Measurements from ENCODE around the gene ZBTB7B. TPM values are rescaled to one million over a fixed set of nuclear protein-coding genes. Genes with fewer than 3 reads are reported as not detected.

Gene ZBTB7B
- total RNA-seq, 2 experiments from 2014 or later: 58.1 to 74.8 TPM

- no peaks in the 10 kb centered on the region for H3K9me3 Mint-ChIP-seq (ENCODE audit: low read depth)
- no peaks in the 10 kb centered on the region for H3K36me3 Mint-ChIP-seq
- H3K27ac Mint-ChIP-seq: no peak overlapping the region
- no peaks in the 10 kb centered on the region for H3K27me3 Mint-ChIP-seq
- ATAC-seq (no peak), DNase-seq (no peak)
- CTCF ChIA-PET: interaction anchor here (1.3 to 18.7 kb wide), 6 partner anchors 14 to 63 kb away, joined by 3 to 328 read pairs (median 10); partner anchors contain the start of genes ADAM15 and EFNA4
- no peak overlapping the region for H3K4me3 Mint-ChIP-seq
- peaks cover 9% of the 10 kb centered on the region for H3K4me1 Mint-ChIP-seq
Observed at GRCh38 chr1:155022136-155022926, 19.7 kb downstream of the ZBTB7B start.

- CTCF ChIA-PET: interaction anchor here (1.3 to 18.7 kb wide), 5 partner anchors 15 to 58 kb away, joined by 3 to 328 read pairs (median 8); partner anchors contain the start of genes ADAM15 and EFNA4
- no peaks in the 10 kb centered on the region for H3K9me3 Mint-ChIP-seq (ENCODE audit: low read depth)
- ATAC-seq: no peak
- DNase-seq: no peak
- H3K4me1 Mint-ChIP-seq: peaks cover 4% of the 10 kb centered on the region
- H3K4me3 Mint-ChIP-seq: no peak overlapping the region
- H3K36me3 Mint-ChIP-seq: no peaks in the 10 kb centered on the region
- no peaks in the 10 kb centered on the region for H3K27me3 Mint-ChIP-seq
- no peak overlapping the region for H3K27ac Mint-ChIP-seq
Observed at GRCh38 chr1:155022927-155023236, 20.3 kb downstream of the ZBTB7B start.

GRCh38 chr1:155023627-155024026, 21.0 kb downstream of the ZBTB7B start:
- DNase-seq (no peak), ATAC-seq (no peak)
- CTCF ChIA-PET: interaction anchor here (1.3 to 18.7 kb wide), 4 partner anchors 24 to 59 kb away, joined by 3 to 328 read pairs (median 6); partner anchors contain the start of genes ADAM15 and EFNA4
- Mint-ChIP-seq H3K9me3 (ENCODE audit: low read depth) (no peaks in the 10 kb centered on the region), H3K4me1 (peaks cover 2% of the 10 kb centered on the region), H3K27me3 (no peaks in the 10 kb centered on the region), H3K27ac (no peak overlapping the region), H3K36me3 (no peaks in the 10 kb centered on the region), H3K4me3 (no peak overlapping the region)

DNA sequence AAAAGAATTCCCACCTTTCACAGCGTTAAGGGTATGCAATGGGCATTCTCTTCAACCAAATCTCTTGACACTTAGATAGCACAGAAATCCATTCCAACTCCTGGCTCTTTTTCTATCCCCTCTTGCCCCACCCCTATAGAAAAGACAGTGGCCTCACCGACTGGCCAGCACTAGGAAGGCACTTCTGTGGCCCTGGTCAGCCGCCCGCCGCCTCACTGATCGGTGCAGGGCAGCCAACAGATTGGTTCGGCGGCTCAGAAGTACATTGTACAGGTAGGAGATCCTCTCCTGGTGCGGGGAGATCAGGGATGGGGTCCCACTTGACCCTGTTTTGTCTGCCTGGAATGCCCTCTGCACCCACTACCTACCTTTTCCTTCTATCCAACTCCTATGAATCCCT, 21.7 kb downstream of the ZBTB7B start:
- H3K27ac Mint-ChIP-seq: no peak overlapping the region
- CTCF ChIA-PET: interaction anchor here (0.6 to 1.1 kb wide), 2 partner anchors 21 to 69 kb away, joined by 3 read pairs; partner anchors contain the start of gene PBXIP1
- no peaks in the 10 kb centered on the region for H3K9me3 Mint-ChIP-seq (ENCODE audit: low read depth)
- no peaks in the 10 kb centered on the region for H3K27me3 Mint-ChIP-seq
- H3K4me3 Mint-ChIP-seq: no peak overlapping the region
- peaks cover 2% of the 10 kb centered on the region for H3K4me1 Mint-ChIP-seq
- H3K36me3 Mint-ChIP-seq: no peaks in the 10 kb centered on the region
- DNase-seq: no peak
- no peak for ATAC-seq

DNA sequence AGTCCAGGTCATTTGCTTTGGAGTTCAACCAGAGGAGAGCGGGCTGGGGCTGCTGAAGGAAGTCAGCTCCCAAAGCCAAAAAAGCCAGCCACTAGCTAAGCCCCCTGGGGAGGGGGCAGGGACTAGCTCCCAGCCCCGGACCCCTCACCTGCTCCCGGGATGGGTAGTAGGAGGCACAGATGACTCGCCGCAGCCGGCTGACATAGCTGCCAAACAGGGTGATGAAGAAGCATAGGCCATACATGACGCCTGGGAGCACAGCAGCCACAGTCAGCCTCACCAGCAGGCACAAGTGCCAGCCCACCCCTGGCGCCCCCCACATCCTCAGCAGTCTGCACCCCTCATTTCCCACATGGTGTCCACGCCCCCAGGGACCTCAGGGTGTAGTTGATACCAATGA, 23.6 kb downstream of the ZBTB7B start:
- CTCF ChIA-PET: interaction anchor here (1.1 to 1.5 kb wide), 2 partner anchors 9 to 10 kb away, joined by 3 to 12 read pairs; no protein-coding TSS in a partner anchor
- DNase-seq: no peak
- Mint-ChIP-seq H3K4me3 (no peak overlapping the region), H3K4me1 (peaks cover 2% of the 10 kb centered on the region), H3K27ac (no peak overlapping the region), H3K36me3 (no peaks in the 10 kb centered on the region), H3K9me3 (ENCODE audit: low read depth) (no peaks in the 10 kb centered on the region), H3K27me3 (no peaks in the 10 kb centered on the region)
- ATAC-seq: no peak

DNA sequence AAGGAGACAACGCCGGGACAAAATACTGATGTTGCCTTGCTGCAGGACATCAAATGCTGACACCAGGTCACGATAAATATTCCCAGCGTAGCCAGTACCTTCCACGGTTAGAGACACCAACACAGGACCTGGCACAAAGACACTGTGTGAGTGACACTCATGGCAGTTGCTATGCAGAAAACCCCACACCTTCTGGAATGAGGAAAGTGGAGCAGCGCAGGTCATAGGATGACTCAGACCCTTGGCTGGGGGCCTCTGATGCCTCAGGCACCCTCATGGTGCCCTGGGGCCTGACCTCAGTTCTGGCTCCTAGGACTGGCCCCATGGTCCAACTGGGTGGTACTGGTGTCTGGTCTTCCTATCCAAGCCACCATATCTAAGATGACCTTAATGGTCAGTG, 24.0 kb downstream of the ZBTB7B start:
- Mint-ChIP-seq H3K27ac (no peak overlapping the region), H3K4me1 (peaks cover 2% of the 10 kb centered on the region), H3K4me3 (no peak overlapping the region), H3K27me3 (no peaks in the 10 kb centered on the region), H3K36me3 (no peaks in the 10 kb centered on the region), H3K9me3 (ENCODE audit: low read depth) (no peaks in the 10 kb centered on the region)
- ATAC-seq: no peak
- CTCF ChIA-PET: interaction anchor here (1.1 kb wide), 1 partner anchor 9 kb away, joined by 12 read pairs; no protein-coding TSS in a partner anchor
- DNase-seq: no peak

DNA sequence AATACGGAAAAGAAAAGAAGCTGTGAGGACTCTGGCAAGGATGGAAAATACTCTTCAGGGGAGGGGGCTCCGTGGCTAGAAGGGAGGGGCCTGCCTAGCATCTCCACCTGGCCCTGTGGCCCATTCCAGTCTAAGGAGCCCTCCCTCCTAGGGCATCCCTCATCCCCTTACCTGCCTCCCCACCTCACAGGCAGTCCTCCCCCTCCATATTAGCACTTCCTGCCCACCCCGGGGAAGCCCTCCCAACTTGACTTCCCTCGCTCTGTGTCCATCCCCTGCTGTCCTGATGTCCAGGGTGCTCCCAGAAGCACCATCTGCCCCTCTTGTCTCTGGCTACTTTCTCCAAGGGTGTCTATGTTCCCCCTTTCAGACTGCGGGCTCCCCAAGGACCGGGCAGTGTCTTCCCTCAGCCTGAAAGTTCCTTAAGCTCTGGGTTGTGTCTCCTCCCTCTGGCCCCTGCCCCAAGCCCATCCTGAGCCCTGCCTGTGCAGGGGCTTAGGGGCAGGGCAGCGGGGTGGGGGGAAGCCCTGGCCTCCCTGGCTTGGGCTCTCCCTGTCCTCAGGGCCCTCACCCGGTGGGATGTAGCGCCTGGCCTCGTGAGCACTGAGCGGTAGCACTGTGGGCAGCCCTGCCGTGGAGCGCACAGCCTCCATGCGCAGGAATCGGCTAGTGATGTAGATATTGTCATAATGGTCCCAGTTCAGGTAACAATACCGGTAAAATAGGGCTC, 27.1 kb downstream of the ZBTB7B start:
- Mint-ChIP-seq H3K4me3 (no peak overlapping the region), H3K36me3 (no peaks in the 10 kb centered on the region), H3K27ac (no peak overlapping the region), H3K27me3 (peaks cover 6% of the 10 kb centered on the region), H3K9me3 (ENCODE audit: low read depth) (no peaks in the 10 kb centered on the region), H3K4me1 (no peaks in the 10 kb centered on the region)
- DNase-seq (no peak), ATAC-seq (no peak)
- CTCF ChIA-PET: interaction anchor here (1.6 to 3.8 kb wide), 3 partner anchors 12 to 14 kb away, joined by 6 to 12 read pairs (median 9); no protein-coding TSS in a partner anchor

- CTCF ChIA-PET: interaction anchor here (1.6 to 3.8 kb wide), 2 partner anchors 13 to 14 kb away, joined by 6 to 12 read pairs; no protein-coding TSS in a partner anchor
- H3K4me1 Mint-ChIP-seq: no peaks in the 10 kb centered on the region
- H3K36me3 Mint-ChIP-seq: no peaks in the 10 kb centered on the region
- no peak for DNase-seq
- H3K4me3 Mint-ChIP-seq: no peak overlapping the region
- peaks cover 11% of the 10 kb centered on the region for H3K27me3 Mint-ChIP-seq
- no peak overlapping the region for H3K27ac Mint-ChIP-seq
- no peaks in the 10 kb centered on the region for H3K9me3 Mint-ChIP-seq (ENCODE audit: low read depth)
- peak; percentile 22 for ATAC-seq
Observed at GRCh38 chr1:155030243-155030795, 27.7 kb downstream of the ZBTB7B start.

DNA sequence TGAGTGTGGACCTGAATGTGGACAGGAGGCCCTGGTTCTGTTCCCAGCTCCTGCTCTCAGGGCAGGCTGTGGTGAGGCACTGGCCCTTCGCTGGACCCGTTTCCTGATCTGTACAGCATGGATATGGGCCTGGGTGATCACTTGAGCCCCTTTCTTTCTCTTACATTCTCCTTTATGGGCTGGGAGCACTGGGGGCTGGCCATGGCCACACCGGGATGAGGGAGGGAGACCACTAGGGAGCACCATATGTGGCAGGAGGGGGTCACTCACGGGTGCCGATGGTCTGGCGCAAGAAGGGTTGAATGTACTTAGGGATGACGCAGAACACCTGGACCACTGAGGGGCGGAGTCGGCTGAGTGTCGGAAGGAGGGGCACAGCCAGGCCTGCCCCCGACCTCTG, 28.3 kb downstream of the ZBTB7B start:
- H3K4me3 Mint-ChIP-seq: no peak overlapping the region
- no peaks in the 10 kb centered on the region for H3K9me3 Mint-ChIP-seq (ENCODE audit: low read depth)
- DNase-seq (no peak), ATAC-seq (no peak)
- no peak overlapping the region for H3K27ac Mint-ChIP-seq
- peaks cover 13% of the 10 kb centered on the region for H3K27me3 Mint-ChIP-seq
- H3K36me3 Mint-ChIP-seq: no peaks in the 10 kb centered on the region
- no peaks in the 10 kb centered on the region for H3K4me1 Mint-ChIP-seq
- CTCF ChIA-PET: interaction anchor here (1.6 to 3.8 kb wide), 2 partner anchors 13 kb away, joined by 6 to 12 read pairs; no protein-coding TSS in a partner anchor

DNA sequence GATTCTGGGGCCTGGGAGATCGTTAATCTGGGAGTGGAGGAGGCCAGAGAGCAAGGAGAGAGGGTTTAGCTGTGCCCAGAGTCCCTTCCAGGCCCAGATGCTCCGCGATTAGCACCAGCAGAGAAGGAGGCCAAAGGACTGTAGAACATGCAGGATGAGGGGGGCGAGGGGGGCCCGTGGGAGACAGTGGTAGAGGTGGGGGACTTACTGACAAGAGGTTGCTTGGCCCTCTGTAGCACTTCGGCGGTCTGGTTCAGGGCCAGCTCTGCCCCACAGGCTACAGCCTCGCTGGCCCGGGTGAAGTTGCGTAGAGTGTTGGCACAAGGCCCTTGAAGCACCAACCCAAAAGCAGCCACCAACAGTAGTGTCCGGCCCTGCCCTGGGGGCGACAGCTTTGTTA, 30.3 kb downstream of the ZBTB7B start:
- Mint-ChIP-seq H3K27me3 (peaks cover 21% of the 10 kb centered on the region), H3K4me1 (no peaks in the 10 kb centered on the region), H3K4me3 (no peak overlapping the region), H3K36me3 (no peaks in the 10 kb centered on the region), H3K9me3 (ENCODE audit: low read depth) (no peaks in the 10 kb centered on the region), H3K27ac (no peak overlapping the region)
- CTCF ChIA-PET: interaction anchor here (0.7 to 1.8 kb wide), 5 partner anchors 11 to 52 kb away, joined by 3 to 13 read pairs (median 4); partner anchors contain the start of gene ADAM15
- no peak for ATAC-seq
- no peak for DNase-seq

DNA sequence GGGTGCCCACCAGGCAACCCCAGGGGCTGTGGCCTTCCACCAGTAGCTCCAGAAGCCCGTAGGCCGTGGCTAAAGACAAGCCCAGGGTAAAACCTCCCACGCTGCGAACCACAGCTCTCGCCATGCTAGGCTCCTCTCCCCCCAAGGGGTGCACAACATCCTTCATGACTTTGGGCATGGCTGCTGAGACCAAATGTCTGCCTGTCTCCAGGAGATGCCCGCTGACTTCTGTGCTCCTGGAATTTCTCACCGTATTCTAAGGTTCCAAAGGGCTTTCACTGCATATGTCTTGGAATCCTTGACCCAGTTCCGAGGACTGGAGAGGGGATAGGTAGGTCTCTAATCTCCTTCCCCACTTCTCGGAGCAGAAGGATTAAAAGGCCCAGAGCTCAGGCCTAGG, 30.9 kb downstream of the ZBTB7B start, which contains the start of the genes DCST1 and DCST2:
Gene DCST1 (plus strand): TSS at position 301 of the 400 bp plus-strand sequence. CDS start 213 bp downstream, outside the sequence.
Gene DCST2 (minus strand): TSS at position 258 of the 400 bp plus-strand sequence. CDS start 80 bp downstream, at position 178.
- CTCF ChIA-PET: interaction anchor here (0.9 to 1.8 kb wide), 4 partner anchors 10 to 51 kb away, joined by 3 to 13 read pairs (median 4); no protein-coding TSS in a partner anchor
- ATAC-seq: no peak
- Mint-ChIP-seq H3K9me3 (ENCODE audit: low read depth) (no peaks in the 10 kb centered on the region), H3K27me3 (peaks cover 26% of the 10 kb centered on the region), H3K27ac (no peak within 1 kb of the TSS), H3K4me1 (no peaks in the 10 kb centered on the region), H3K4me3 (no peak within 1 kb of the TSS), H3K36me3 (no peaks in the 10 kb centered on the region)
- no peak for DNase-seq

GRCh38 chr1:155034318-155035208, 32.0 kb downstream of the ZBTB7B start:
- ATAC-seq (no peak), DNase-seq (no peak)
- CTCF ChIA-PET: interaction anchor here (0.7 to 1.9 kb wide), 3 partner anchors 11 to 17 kb away, joined by 3 to 9 read pairs (median 7); partner anchors contain the start of gene ADAM15
- Mint-ChIP-seq H3K27ac (no peak overlapping the region), H3K4me1 (peaks cover 4% of the 10 kb centered on the region), H3K27me3 (peaks cover 28% of the 10 kb centered on the region), H3K36me3 (no peaks in the 10 kb centered on the region), H3K4me3 (no peak overlapping the region), H3K9me3 (ENCODE audit: low read depth) (no peaks in the 10 kb centered on the region)

Data from activated CD8-positive, alpha-beta memory T cell treated with anti-CD3 and anti-CD28 coated beads, Interleukin-2, amount 10 ng/mL, durations not matched to agents 7 days and 5 days (primary cell).